Measurements from ENCODE around the gene LHFPL5. TPM values are rescaled to one million over a fixed set of nuclear protein-coding genes. Genes with fewer than 3 reads are reported as not detected.
A peak's percentile ranks its signal among the peaks of the same experiment; 100 is the strongest.

LHFPL5 gene
- total RNA-seq, 1 donor from 2014 or later: not detected

DNA sequence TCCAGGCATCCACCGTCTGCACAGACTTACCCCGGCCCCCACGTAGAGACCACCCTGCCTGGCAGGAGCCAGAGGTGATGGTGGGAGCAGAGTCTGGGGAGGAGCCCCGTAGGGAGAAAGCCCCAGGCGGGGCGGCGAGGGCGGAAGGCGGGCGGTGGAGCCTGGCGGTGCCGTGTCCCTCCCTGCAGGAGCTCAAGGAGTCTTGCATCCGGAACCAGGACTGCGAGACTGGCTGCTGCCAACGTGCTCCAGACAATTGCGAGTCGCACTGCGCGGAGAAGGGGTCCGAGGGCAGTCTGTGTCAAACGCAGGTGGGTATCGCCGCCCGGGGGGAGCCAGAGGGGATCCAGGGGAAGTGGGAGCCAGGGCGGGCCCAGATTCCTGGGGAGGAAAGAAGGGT, 18.3 kb upstream of the LHFPL5 start:
- no peak for DNase-seq (ENCODE audit: low read depth)
- Histone ChIP-seq H3K27me3 (ENCODE audit: control insufficient read depth, insufficient read depth, low read length) (peaks cover 12% of the 10 kb centered on the region), H3K4me3 (ENCODE audit: low read depth, low read length) (no peak overlapping the region), H3K36me3 (ENCODE audit: control insufficient read depth, insufficient read depth, low read length) (no peaks in the 10 kb centered on the region)
- no peak for FAIRE-seq
- TF ChIP-seq, protein P1, sequence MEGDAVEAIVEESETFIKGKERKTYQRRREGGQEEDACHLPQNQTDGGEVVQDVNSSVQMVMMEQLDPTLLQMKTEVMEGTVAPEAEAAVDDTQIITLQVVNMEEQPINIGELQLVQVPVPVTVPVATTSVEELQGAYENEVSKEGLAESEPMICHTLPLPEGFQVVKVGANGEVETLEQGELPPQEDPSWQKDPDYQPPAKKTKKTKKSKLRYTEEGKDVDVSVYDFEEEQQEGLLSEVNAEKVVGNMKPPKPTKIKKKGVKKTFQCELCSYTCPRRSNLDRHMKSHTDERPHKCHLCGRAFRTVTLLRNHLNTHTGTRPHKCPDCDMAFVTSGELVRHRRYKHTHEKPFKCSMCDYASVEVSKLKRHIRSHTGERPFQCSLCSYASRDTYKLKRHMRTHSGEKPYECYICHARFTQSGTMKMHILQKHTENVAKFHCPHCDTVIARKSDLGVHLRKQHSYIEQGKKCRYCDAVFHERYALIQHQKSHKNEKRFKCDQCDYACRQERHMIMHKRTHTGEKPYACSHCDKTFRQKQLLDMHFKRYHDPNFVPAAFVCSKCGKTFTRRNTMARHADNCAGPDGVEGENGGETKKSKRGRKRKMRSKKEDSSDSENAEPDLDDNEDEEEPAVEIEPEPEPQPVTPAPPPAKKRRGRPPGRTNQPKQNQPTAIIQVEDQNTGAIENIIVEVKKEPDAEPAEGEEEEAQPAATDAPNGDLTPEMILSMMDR (IDR thresholded peaks at IDR 0.05; ENCODE audit: insufficient read depth, low read length, severe bottlenecking): no peak

DNA sequence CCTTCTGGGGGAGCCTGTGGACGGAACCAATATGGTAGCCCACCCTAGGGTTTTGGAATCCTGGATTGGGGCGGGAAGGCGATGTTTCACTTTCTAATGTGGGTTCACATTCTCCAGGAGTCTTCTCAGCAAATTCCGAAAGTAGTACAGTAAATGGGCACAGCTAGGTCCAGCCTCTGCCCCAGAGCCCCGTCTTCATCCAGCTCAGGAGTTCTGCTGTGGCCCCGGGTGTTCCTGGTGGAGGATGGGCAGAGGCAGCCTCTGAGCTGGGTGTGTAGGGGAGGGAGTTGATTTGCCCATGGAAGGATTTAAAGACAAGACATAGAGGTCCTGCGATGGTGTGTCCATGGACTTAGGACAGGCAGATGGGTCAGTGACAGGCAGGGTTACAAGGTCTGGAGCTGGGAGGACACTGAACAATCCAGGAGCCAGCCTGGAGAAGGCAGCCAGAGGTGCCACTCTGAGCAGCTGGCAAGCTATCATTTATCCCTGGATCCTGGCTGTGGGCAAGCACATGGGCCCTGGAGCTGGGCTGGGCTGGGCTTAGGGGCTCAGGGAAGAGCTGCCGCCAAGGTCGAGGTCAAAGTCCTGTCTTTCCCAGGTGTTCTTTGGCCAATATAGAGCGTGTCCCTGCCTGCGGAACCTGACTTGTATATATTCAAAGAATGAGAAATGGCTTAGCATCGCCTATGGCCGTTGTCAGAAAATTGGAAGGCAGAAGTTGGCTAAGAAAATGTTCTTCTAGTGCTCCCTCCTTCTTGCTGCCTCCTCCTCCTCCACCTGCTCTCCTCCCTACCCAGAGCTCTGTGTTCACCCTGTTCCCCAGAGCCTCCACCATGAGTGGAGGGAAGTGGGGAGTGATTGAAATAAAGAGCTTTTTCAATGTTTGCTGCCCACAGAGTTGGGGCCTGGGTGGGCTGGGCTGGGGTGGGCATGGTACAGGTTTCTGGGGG, 17.6 kb upstream of the LHFPL5 start:
- H3K27me3 ChIP-seq (ENCODE audit: control insufficient read depth, insufficient read depth, low read length): peaks cover 12% of the 10 kb centered on the region
- no peaks in the 10 kb centered on the region for H3K36me3 ChIP-seq (ENCODE audit: control insufficient read depth, insufficient read depth, low read length)
- FAIRE-seq (peak; percentile 43), DNase-seq (ENCODE audit: low read depth) (no peak)
- H3K4me3 ChIP-seq (ENCODE audit: low read depth, low read length): no peak overlapping the region
- TF ChIP-seq, protein P1 (IDR thresholded peaks at IDR 0.05; ENCODE audit: insufficient read depth, low read length, severe bottlenecking): no peak

DNA sequence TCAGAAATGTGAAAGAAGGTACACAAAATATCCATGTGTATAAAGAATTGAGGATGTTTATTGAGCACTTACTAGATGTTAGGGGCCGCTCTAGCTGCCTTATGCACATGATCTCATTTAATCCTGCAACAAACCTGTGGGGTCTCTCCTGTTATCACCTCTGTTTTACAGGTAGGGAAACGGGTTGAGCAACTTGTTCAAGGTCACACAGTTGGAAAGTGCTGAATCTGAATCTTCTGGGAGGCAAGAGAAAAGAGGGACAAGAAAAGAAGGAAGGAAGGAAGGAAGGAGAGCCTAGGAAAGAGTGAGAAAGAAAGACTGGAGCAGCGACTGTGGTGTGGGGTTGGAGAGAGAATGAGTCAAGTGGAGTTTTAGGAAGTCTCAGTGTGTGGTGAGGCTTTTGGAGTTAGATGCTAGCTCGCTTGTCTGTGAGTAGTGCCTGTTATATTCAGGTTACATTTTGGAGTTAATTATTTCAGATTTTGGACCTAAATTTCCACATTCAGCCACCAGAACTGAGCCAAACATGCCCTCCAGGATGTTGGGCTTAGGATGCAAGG, 16.6 kb upstream of the LHFPL5 start:
- DNase-seq (ENCODE audit: low read depth) (no peak), FAIRE-seq (peak; percentile 64)
- H3K4me3 ChIP-seq (ENCODE audit: low read depth, low read length): no peak overlapping the region
- H3K27me3 ChIP-seq (ENCODE audit: control insufficient read depth, insufficient read depth, low read length): peaks cover 14% of the 10 kb centered on the region
- H3K36me3 ChIP-seq (ENCODE audit: control insufficient read depth, insufficient read depth, low read length): no peaks in the 10 kb centered on the region
- TF ChIP-seq, protein P1 (IDR thresholded peaks at IDR 0.05; ENCODE audit: insufficient read depth, low read length, severe bottlenecking): no peak

DNA sequence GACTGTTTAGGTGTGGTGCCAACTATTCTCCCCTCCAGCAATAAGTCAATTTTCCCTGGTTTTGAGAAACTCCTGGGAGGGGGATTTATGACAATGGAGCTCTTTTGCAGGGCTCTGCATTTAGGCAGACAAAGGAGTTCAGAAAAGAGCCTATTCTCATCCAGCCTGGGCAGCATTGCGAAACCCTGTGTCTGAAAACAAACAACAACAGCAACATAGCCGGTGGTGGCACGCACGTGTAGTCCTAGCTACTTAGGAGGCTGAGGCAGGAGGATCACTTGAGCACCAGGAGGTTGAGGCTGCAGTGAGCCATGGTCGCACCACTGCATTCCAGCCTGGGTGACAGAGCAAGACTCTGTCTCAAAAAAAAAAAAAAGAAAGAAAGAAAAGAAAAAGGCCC, 14.5 kb upstream of the LHFPL5 start:
- TF ChIP-seq, protein P1 (IDR thresholded peaks at IDR 0.05; ENCODE audit: insufficient read depth, low read length, severe bottlenecking): no peak
- Histone ChIP-seq H3K36me3 (ENCODE audit: control insufficient read depth, insufficient read depth, low read length) (no peaks in the 10 kb centered on the region), H3K27me3 (ENCODE audit: control insufficient read depth, insufficient read depth, low read length) (peaks cover 15% of the 10 kb centered on the region), H3K4me3 (ENCODE audit: low read depth, low read length) (no peak overlapping the region)
- FAIRE-seq (no peak), DNase-seq (ENCODE audit: low read depth) (no peak)

DNA sequence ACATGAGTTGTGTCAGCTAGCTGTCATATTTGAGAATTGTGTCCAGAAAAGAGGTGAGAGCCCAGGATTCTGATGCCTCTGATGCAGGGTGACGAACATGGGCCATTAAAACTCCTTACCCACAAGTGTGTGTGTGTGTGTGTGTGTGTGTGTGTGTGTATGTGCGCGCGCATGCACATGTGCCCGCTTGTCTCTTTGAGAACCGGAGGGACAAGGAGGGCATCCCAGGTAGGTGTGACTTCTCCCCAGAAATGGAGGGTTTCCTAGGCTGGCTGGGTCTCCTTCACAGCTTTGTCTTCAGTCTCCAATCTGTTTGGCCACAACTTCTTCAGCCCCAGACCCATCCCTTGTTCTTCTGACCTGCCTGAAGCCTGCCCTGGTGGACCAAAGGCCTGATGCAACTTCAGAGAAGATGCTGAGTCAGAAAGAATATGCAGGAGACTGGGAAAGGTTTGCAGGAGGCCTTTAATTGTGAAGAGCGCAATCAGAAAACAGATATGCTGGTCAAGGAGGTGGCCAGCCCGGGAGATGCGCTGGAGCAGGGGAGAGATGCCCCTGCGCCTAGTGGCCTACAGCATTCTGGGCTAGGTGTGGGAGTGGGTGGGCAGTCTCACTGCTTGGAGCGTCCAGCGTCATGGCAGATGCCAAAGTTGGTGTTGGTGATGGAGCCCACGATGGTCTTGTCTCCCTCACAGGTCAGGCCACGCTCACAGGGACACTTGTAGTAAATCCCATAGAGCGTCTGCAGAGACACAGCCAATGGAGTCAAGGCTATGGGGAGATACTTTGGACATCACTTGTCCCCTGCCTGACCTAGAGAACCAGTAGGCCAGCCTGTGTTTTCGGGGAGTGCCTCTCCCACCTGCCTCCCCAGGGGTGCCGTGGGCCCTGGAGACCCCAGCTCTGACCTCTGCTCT, 10.4 kb upstream of the LHFPL5 start:
- TF ChIP-seq, protein P1 (IDR thresholded peaks at IDR 0.05; ENCODE audit: insufficient read depth, low read length, severe bottlenecking): no peak
- FAIRE-seq (peak; percentile 62), DNase-seq (ENCODE audit: low read depth) (no peak)
- H3K4me3 ChIP-seq (ENCODE audit: low read depth, low read length): no peak overlapping the region
- H3K36me3 ChIP-seq (ENCODE audit: control insufficient read depth, insufficient read depth, low read length): no peaks in the 10 kb centered on the region
- H3K27me3 ChIP-seq (ENCODE audit: control insufficient read depth, insufficient read depth, low read length): peaks cover 3% of the 10 kb centered on the region
